Activated CD4-positive, alpha-beta T cell treated with anti-CD3 and anti-CD28 coated beads for 48 hours (primary cell): ENCODE data around the gene SEL1L3.
"Not testable (repeated sequence)": the region's sequence is repeated elsewhere in the genome, so short reads cannot be mapped to it uniquely, and the experiment has no call there.

ENCODE experiments used
- DNase-seq: peaks from one replicate; pipeline ENCODE4 v3.0.0-alpha.2; 2020

The SEL1L3 gene

DNA sequence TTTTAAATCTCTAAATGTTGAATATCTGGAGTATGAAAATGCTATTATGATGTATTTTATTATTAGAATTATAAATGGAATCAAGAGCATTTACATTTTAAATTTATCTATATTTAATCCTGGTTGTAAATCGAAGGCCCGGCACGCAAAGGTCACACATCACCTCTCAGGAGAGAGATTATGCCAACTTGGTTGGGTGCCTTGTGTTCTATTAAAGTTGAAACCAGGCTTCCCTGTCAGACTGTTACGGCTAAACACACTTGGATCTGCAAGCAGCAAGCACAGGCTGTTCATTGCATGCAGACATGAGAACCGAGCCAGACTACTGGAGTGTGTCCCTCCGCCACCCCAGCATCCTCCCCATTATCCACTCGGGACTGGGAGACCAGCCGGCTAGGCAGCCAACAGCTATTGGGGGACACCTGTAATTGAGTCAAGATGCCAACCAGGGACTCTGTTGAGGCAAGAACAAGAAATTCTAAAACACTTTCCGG, 16.4 kb upstream of the SEL1L3 start:
- DNase-seq, result no peak

DNA sequence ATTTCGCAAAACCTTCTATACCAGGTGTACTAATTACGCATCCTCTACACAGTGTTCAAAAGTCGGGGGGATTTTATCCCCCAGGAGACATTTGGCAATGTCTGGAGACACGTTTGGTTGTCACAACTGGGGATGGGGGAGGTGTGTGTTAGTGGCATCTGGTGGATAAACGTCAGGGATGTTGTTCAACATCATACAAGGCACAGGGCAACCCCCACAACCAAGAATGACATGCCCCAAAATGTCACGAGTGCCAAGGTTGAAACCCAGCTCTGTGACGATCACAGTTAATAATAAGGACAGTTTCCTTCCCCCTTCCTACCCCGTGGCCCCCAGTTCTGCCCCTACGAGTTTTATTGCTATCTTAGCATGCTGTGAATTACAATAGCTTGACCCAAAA, 15.9 kb upstream of the SEL1L3 start:
- no peak for DNase-seq

DNA sequence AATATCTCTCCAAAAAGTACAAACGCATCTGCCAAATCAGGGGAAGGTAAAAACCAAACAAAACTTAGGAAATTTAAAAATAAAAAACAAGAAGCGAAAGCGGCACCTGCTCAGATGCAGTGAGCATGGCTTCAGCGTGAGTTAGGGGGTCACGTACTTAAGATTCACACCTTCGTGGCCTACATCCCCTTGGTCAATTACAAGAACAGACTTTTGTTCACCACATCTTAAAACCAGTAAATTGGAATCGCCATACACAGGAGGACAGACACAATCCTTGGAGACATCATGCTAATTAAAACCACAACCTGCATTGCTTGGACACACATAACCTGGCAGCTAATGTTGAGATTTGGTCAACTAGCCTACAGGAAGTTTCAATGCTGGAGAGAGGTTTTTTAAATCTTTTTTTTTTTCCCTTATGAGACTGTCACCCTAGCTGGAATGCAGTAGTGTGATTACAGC, 12.5 kb upstream of the SEL1L3 start:
- DNase-seq, result no peak

DNA sequence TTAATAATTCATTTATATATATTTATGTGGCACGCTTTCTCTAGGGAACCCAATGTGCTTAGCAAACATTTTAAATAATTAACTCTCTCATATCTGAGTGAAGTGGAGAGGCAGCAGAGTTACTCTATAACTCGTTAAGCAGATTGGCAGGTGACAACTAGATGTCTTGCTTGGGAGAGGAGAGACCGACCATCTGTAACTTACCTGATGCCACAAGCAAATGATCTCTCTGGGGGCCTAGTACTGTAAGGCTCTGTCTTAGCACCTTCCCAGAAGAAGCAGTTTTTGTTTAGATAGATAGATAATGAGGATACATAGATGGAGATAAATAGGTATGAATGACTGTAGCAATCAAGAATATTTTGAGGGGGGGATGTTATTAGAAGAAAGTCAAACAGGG, 11.9 kb upstream of the SEL1L3 start:
- DNase-seq, result no peak

DNA sequence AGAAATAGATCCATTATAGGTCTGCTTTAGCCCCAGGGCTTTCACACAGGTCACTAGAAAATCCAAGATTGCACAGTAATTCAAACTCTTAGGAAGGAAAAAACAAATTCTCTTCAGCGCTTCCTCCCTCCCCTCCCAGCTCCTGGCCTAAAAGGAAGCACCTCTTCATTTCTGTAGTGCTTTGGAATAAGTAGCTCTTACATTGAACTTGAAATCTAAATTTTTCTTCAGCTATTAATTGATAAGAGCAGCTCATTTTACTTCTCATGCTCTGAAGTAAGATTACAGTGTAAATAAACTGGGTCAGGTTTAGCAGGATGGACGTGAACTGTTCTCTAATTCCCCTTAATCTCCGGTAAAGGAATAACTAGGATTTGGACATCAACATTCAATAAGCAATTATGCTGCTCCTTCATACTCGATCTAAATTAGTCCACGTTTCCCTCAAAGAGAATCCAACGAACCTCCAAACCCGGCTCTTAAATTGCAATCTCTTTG, 10.9 kb upstream of the SEL1L3 start:
- no peak for DNase-seq

DNA sequence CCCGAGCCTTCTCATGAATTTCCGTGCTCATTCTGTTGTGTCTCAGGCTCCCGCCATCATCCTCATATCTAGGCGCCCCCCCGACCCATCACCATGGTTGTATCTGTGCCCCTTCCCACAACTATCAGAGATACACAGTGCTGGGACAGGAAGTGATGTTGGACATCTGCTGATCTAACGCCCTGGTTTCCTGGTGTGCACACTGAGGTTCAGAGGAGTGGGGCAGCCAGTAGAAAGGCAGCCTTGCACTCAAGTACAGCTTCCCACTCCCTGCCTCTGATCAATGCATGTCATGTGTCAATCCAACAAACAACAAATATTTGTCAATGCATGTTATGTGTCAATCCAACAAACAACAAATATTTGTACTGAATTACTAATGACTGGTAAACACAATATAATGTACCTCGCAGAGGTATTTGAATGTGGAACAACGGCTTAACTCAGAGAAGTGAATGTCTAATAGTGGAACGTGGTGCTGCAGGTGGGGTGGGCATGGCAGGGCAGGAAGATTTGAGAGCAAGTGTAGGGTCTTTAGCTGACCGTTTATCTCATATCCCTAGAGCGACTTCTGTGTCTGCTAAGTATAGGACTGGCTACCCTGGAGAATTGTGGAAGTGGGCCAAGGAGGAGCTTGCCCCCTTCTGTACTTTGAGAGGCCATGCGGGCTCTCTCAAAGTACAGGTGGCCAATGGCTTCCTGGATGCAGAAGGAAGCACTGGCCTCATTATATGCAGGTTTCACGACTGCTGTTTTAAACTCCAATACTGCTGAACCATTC, 10.3 kb upstream of the SEL1L3 start:
- DNase-seq, result no peak

DNA sequence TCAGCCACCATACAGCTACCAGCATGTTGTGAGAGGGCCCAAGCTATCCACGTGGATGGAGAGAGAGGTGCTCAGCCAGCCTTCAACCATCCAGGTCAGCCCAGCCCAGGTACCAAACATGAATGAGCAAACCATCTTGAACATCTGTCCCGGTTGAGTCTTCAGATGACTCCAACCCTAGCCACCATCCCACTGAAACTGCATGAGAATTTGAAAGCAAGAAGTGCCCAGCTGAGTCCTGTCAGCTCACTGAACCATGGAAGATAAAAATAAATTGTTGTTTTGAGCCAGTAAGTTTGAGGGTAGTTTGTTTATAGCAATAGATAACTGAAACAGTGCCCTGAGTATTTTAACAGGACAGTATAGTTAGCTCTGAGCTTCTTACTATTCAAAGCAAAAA, 7.3 kb upstream of the SEL1L3 start:
- DNase-seq, result no peak

DNA sequence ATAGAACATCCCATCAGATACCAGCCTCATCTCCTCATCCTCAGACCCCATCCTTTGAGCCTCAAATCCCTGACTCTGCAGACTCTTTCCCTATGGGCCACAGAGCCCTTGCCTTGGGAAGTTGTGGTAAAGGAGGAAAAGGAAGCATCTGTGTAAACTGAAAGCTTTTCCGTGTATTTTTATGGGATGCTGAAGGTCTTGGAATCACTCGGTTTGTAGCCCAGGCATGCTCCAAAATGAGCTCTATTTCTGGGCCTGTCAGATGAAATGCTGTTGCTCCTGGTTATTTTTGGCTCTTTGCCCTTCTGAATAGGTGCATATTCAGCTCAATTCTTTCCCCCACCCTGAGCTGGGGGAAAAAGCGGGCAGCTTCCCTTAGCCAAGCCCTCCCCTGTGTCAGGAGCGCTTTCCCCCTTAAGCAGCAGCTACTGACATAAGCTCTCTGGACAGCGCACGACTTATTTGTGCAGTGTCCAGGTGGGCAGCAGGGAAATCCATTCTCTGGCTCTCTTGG, 5.0 kb upstream of the SEL1L3 start:
- no peak for DNase-seq

DNA sequence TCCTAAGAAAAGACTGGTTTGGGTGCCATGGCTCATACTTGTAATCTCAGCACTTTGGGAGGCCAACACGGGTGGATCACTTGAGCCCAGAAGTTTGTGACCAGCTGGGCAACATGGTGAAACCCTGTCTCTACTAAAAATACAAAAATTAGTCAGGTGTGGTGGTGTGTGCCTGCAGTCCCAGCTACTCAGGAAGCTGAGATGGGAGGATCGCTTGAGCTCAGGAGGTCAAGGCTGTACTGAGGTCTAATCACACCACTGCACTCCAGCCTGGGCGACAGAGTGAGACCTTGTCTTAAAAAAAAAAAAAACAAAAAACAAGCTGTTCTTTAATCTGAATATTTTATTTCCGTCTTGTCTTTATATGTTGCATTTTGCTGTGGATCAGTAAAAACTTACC, 3.6 kb upstream of the SEL1L3 start:
- not testable (repeated sequence) for DNase-seq

DNA sequence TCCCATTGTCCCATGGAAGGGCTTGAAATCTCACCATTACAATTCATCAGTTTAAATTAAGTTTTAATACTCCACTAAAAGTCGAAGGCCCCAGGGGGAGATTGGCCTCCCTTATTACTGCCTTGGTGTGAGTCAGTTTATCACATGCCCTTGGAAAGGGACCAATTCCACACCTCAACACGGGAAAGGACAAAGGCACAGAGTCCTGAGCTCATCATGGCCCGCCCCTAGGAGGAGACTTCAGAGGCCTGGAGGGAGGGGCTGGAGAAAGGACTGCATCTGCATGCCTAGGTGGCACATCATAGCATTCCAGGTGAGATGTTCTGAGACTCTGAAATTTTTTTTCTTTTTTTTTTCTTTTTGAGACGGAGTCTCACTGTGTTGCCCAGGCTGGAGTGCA, 2.8 kb upstream of the SEL1L3 start:
- no peak for DNase-seq

DNA sequence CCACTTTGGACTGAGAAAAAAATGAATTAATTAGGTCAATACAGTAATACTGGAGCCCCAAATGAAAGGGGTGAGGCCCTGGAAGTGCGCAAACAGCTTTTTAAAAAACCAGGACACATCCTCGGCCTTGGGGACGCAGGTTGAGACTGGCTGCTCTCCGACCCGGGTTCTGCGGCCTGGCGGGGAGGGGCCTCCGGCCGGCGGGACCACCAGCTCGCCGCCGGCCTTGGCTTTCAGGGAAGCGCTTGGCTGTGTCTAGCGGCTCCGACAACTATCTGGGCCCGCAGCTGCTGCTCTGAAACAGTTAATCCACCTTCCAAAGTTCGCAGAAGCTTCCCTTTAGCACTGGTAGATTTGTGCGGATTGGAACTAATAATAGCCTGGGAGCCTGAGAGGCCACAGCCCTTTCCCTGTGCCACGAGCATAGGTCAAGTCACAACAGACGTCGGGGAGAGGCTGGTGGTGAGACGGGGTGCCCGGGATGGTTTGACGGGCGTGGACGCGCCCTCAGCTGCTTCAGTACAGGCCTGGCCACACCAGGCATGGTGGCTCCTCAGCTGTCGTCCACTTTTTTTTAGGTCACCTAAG, 1.1 kb upstream of the SEL1L3 start:
- DNase-seq, result no peak

DNA sequence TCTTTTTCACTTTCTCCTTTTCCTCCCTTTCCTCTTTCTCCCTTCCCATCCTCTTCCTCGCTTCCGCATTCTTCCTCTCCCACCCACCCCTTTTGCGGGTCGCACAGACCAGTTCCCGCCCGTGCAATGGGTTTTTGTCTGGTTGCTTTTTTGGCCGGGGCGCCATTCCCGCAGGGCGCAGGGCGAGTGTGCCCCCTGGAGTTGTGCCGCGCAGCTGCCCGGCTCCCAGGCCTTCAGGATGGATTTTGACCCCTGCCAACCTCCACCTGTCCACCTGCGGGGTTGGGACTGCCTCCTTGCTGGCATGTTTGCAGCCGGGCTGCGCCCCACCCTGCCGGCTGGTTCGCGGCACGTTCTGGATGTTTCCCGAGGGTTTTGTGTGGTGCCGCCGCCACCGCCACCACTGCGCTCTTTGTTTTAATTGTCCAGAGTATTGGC, 578 bp upstream of the SEL1L3 start:
- peak; percentile 32 for DNase-seq

DNA sequence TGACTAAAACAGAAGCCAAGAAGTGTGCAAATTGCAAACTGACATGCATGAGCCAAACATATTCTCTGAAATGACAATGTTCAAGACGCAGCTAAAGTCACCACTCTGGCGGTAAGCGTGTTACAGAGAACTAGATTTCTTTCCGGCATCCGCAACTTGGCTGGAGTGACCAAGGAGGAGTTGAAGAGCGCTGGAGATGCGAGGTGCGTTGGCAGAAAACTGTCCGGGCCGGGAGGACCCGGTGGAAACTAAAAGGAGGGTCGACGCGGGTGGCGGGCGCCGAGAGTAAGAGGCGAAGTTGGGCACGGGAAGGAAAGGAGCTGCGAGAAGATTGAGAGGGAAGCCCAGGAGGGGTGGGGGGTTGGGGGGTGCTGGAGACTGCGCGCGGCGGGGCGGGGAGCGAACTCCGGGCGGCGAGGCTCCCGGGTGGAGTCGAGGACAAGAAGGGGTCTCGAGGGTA, 807 bp downstream of the SEL1L3 start:
- DNase-seq, result peak; percentile 54

DNA sequence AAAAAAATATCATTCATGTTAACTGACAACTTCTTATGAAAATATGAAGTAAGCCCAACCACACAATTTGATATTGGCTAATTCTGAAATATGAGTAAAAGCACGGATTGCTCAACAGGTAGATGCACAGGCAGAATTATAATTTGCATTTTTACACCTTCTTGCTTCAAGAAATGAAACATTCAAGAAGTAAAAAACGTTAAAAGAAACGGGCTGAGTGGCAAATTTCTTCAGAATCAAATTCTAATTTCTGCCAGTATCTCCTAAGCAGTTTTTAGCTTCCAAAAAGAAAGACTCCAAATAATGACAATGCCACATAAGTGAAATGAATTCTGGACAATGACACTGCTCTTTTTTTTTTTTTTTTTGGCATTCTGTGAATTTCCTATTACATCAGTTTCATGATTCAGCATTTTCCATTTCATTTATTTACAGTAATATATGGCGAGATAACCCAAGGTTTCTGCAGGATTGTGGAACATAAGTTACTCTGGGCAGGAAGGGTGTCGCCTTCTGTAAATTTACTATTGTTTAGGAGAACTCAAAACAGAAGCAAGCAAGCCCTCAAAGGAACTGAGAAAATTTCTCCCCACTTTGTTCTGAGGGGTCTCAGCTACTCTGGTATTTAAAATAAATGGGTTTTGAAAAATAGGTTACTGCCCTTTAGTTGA, 1.4 kb downstream of the SEL1L3 start:
- no peak for DNase-seq

DNA sequence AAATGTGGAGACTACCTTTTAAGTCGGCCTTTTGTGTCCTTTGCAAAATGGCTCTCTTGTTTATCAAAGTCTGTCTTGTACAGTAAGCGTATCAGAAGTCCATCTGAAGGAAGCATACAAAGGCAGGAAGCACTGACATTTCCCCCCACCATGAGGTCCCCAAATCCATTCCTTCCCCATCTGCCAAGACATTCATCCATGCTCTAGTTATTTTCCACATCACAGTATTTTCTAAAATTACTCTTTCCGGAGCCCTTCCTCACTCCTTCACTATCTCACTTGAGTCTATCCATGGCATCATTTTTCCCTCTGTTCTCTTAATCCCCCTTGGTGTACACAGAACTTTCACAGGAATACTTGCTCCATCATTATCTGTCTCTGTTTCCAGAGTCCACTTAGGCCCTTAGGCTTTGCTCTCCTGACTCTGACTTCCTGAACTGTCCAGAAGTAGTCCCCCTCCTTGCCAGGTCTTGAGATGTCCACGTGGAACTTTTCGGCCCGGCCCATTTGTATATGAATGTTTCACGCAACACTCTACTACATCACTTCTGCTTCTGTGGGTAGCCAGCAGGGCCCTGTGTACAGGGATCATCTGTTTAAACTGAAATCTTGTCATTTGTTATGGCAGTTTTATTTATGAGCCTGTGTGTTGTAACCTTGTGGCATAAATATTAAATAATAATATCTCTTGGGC, 2.1 kb downstream of the SEL1L3 start:
- no peak for DNase-seq

DNA sequence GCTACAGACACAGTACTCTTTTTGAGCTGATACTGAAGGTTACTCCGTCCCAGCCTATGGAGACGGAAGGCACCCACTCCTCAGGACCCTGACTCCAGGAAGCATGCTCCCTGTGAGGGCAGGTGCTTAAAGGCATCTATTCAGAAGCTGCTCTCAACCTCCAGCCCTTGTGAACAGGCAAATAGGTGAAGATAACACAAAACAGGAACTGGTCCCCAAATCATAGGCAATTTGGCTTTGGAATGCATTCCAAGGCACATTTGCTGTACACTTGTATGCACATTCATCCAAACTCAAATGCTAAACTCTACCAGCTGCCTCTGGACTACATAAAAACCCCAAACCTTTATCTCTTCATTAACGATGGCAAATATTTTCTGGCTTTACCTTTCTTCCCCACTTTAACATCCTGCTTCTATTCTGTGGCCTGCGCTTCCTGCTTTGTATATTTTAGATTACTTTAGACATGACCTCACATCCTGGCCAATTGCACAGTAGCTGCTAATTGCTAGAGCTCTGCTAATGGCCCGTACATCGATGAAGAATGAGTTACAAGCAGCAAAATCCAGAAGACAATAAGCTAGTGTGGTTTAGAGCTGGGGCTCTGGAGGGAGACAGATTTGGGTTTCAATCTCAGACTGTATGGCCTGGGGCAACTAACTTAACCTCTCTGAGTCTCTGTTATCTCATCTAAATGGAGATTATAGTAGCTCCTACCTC, 3.2 kb downstream of the SEL1L3 start:
- DNase-seq, result no peak

DNA sequence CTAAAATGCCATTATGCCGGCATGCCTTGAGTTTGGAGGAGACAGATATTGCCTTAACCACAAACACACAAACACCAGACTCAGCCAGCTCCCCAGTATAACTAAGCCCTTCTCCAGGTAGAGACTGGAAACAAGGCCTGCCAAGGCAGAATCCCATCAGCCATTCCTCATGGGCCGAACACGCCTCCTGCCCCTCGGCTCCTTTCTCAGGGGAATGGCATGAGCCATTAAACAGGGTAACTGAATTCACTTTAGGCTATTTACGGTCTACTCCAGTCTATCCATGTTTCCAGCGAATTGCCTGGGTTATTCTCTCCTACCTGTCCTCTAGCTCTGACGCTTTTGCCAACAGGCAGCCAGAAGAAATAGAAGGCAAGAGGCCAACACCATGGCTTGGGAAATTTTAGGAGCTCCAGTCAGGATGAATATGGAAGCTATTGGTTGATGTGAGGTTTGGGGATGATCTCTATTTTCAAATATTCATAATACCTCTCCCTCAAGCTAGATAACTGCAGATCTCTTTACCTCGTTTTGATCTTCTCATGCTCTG, 4.9 kb downstream of the SEL1L3 start:
- no peak for DNase-seq

DNA sequence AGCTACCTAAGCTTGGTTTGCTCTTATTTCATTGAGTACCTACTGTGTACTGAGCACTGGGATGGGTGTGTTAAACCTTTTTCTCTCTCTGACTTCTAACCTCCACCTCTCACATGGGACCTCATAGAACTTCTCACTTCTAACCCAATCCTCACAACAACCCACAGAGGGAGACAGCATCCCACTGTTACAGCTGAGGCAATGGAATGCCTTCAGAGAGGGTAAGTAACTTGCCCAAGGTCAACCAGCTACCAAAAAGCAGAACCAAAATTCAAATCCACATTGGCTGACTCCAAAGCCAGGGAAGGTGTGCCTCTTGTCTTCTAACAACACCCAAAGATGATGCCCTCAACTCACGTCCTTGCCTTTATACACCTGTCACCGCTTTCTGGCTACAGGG, 5.4 kb downstream of the SEL1L3 start:
- no peak for DNase-seq

DNA sequence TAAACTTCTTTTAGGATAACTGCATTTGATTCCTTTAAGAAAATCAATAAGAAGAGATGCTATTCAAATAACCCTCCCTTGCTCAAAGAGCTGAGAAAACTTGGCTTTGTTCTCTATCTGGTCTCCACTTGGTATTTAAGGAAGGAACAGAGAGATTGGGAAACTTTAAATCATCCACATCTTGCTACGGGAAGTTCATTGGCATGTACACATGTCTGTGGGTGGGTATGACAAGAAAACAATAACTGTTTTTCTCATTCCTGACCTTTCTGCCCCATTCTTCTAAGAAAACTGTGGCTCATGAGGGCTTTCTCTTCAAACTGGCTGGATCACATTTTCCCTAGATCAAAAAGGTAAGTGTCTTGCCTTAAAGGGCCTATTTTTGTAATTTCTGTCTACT, 6.0 kb downstream of the SEL1L3 start:
- DNase-seq, result no peak

DNA sequence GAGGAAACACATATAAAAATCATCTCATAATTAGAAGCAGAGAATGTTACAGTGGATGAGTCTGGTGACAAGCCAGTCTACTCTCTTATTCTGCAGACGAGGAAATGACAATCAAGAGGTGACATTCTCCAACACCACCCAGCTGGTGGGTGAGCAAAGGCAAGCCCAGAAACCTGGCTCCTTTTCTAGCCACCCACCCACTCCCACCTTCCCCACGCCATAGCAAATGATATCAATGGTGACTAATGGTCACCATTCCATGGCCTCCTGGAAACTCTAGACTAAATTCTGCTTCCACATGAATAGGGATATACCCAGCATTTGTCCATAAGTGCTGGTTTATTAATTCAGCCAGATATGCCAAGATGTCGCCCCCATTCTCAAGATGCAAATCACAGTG, 10.7 kb downstream of the SEL1L3 start:
- no peak for DNase-seq

DNA sequence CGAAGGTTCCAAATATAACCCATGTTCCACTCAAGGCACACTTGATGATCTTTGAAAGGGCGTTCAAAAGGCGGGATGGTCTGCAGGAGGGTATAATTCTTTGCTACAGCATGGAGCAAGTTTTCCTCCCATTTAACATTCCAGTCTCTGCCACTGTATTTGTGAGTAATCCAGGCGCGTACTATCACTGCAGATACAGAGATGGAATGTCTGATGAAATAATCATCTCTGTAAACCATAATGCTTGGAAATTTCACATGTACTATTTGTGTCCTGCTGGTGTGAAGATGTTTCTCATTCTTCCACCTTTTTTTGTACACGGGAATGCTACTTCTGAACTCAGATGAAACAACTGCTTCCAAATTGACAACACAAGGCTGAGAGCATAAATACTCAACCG, 15.5 kb downstream of the SEL1L3 start:
- DNase-seq, result no peak
